Mesendoderm (in vitro differentiated cells): ENCODE measurements around the gene C9orf78.

Experiments used
- DNase-seq: peaks from one replicate; pipeline ENCODE4 v3.0.0; 2013
- H2AK5ac ChIP-seq: 2 replicates; pipeline ENCODE4 v1.6.1; 2013; ENCODE audit warnings: low read length, inconsistent platforms
- H2BK120ac ChIP-seq: 2 replicates; pipeline ENCODE4 v1.6.1; 2013; ENCODE audit warnings: low read depth, mild to moderate bottlenecking, low read length, moderate library complexity, mixed read lengths
- H2BK15ac ChIP-seq: replicated peaks from 2 replicates; pipeline ENCODE4 v1.6.1; 2013; ENCODE audit warnings: low read depth, mild to moderate bottlenecking, moderate library complexity
- H2BK5ac ChIP-seq: 2 replicates; pipeline ENCODE4 v1.6.1; 2013; ENCODE audit warnings: low read length, inconsistent platforms
- H3K18ac ChIP-seq: 2 replicates; pipeline ENCODE4 v1.6.1; 2013; ENCODE audit warnings: mild to moderate bottlenecking, low read length, mixed read lengths
- H3K23ac ChIP-seq: one replicate; pipeline ENCODE4 v1.6.1; 2013; ENCODE audit warnings: low read length
- H3K27ac ChIP-seq: 2 replicates; pipeline ENCODE4 v1.5.1; 2013; ENCODE audit warnings: low read depth, mild to moderate bottlenecking, inconsistent platforms, low read length, moderate library complexity
- H3K27me3 ChIP-seq: 2 replicates; pipeline ENCODE4 v1.6.1; 2013; ENCODE audit warnings: low read length, control low read depth, mild to moderate bottlenecking, inconsistent platforms; ENCODE audit not compliant: insufficient read depth, poor library complexity
- H3K36me3 ChIP-seq: 2 replicates; pipeline ENCODE4 v1.6.1; 2013; ENCODE audit warnings: low read length, inconsistent platforms; ENCODE audit not compliant: control insufficient read depth, insufficient read depth
- H3K4ac ChIP-seq: one replicate; pipeline ENCODE4 v1.6.1; 2013; ENCODE audit warnings: low read depth, mild to moderate bottlenecking, low read length, moderate library complexity
- H3K4me1 ChIP-seq: 2 replicates; pipeline ENCODE4 v1.6.1; 2013; ENCODE audit warnings: low read depth, low read length, inconsistent platforms; ENCODE audit not compliant: control insufficient read depth
- H3K4me2 ChIP-seq: 2 replicates; pipeline ENCODE4 v1.6.1; 2013; ENCODE audit warnings: low read length
- H3K4me3 ChIP-seq: 2 replicates; pipeline ENCODE4 v1.5.1; 2013; ENCODE audit warnings: mild to moderate bottlenecking, low read length
- H3K56ac ChIP-seq: one replicate; pipeline ENCODE4 v1.6.1; 2013; ENCODE audit warnings: low read length
- H3K79me1 ChIP-seq: 2 replicates; pipeline ENCODE4 v1.6.1; 2013; ENCODE audit warnings: low read length, inconsistent platforms
- H3K79me2 ChIP-seq: 2 replicates; pipeline ENCODE4 v1.6.1; 2013; ENCODE audit warnings: mild to moderate bottlenecking, low read length; ENCODE audit not compliant: control insufficient read depth, insufficient read depth
- H3K9ac ChIP-seq: 2 replicates; pipeline ENCODE4 v1.6.1; 2013; ENCODE audit warnings: low read length, inconsistent platforms
- H4K5ac ChIP-seq: one replicate; pipeline ENCODE4 v1.6.1; 2013; ENCODE audit warnings: low read length
- H4K8ac ChIP-seq: one replicate; pipeline ENCODE4 v1.6.1; 2013; ENCODE audit warnings: low read depth, mild to moderate bottlenecking, control low read depth, low read length, moderate library complexity
- WGBS: extraction: QIAGEN DNeasy Blood & Tissue Kit; methylation state at CpG from one replicate; pipeline ENCODE4 v1.1.7; 2013; ENCODE audit warnings: low lambda C conversion rate, missing lambda C conversion rate; ENCODE audit not compliant: insufficient coverage; ENCODE audit errors: extremely low coverage; 5-methylcytosine and 5-hydroxymethylcytosine counted together

The C9orf78 gene

DNA sequence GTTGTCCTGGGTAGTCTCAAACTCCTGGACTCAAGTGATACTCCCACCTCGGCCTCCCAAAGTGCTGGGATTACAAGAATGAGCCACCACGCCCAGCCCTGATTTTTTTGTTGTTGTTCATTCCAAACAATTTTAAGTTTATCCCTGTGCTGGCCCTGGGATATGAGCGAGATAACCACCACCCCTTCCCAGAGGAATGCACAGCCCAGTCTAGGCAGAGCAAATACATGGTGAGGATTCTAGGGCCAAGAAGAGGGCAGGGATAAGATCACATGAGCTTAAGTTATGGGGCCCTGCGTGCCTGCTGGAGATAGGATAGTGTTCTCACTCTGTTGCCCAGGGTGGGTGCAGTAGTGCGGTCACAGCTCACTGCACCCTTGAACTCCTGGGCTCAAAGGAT is 53.1 kb downstream of the C9orf78 start:
- Histone ChIP-seq H4K5ac (no peak overlapping the region), H2BK15ac (no peak overlapping the region), H3K56ac (no peak overlapping the region), H3K9ac (no peak overlapping the region), H2BK120ac (no peak overlapping the region), H3K4ac (no peak overlapping the region), H3K79me1 (no peaks in the 10 kb centered on the region), H3K4me3 (no peak overlapping the region), H4K8ac (no peak overlapping the region), H3K4me2 (no peak overlapping the region), H3K4me1 (no peaks in the 10 kb centered on the region), H3K79me2 (no peaks in the 10 kb centered on the region), H3K27me3 (no peaks in the 10 kb centered on the region), H3K23ac (no peak overlapping the region), H3K36me3 (no peaks in the 10 kb centered on the region), H2AK5ac (no peak overlapping the region), H3K18ac (no peak overlapping the region), H2BK5ac (no peak overlapping the region), H3K27ac (no peak overlapping the region)
- DNase-seq, result no peak
- WGBS, result no CpG with 5 or more reads among the region's 5 CpGs

GRCh38 chr9:129781131-129781530 is 53.9 kb downstream of the C9orf78 start:
- Histone ChIP-seq H2AK5ac (no peak overlapping the region), H3K79me2 (no peaks in the 10 kb centered on the region), H2BK15ac (no peak overlapping the region)

DNA sequence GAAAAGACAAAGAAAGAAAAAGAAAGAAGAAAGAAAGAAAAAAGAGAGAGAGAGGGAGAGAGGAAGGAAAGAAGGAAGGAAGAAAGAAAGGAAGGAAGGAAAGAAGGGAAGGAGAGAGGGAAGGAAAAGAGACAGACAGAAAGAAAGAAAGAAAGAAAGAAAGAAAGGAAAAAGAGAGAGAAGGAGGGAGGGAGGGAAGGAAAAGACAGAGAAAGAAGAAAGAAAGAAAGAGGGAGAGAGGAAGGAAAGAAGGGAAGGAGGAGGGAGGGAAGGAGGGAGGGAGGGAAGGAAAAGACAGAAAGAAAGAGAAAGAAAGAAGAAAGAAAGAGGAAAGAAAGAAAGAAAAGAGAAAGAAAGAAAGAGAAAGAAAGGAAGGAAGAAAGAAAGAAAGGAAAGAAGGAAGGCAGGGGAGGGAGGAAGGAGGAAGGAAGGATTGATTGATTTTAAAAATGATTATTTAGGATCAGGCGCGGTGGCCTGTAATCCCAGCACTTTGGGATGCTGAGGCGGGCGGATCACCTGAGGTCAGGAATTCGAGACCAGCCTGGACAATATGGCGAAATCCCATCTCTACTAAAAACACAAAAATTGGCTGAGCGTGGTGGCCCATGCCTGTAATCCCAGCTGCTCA is 55.4 kb downstream of the C9orf78 start:
- Histone ChIP-seq H4K5ac (no peak overlapping the region), H3K79me2 (no peaks in the 10 kb centered on the region), H3K4ac (no peak overlapping the region), H3K79me1 (no peaks in the 10 kb centered on the region), H3K4me3 (no peak overlapping the region), H2BK5ac (no peak overlapping the region), H3K9ac (no peak overlapping the region), H3K27me3 (no peaks in the 10 kb centered on the region), H3K27ac (no peak overlapping the region), H3K56ac (no peak overlapping the region), H2BK120ac (no peak overlapping the region), H3K18ac (no peak overlapping the region), H3K23ac (no peak overlapping the region), H4K8ac (no peak overlapping the region), H3K4me1 (no peaks in the 10 kb centered on the region), H3K4me2 (no peak overlapping the region), H3K36me3 (no peaks in the 10 kb centered on the region), H2BK15ac (no peak overlapping the region), H2AK5ac (no peak overlapping the region)
- WGBS, result no CpG with 5 or more reads among the region's 7 CpGs
- DNase-seq, result no peak

More at GRCh38 chr9:129781131-129781530, 53.9 kb downstream of the C9orf78 start:
- no peak overlapping the region for H3K18ac ChIP-seq
- WGBS, result no CpG with 5 or more reads among the region's 8 CpGs
- no peak overlapping the region for H3K4ac ChIP-seq
- no peak overlapping the region for H4K5ac ChIP-seq
- no peaks in the 10 kb centered on the region for H3K4me1 ChIP-seq
- H3K4me3 ChIP-seq, result no peak overlapping the region
- no peaks in the 10 kb centered on the region for H3K79me1 ChIP-seq
- H2BK5ac ChIP-seq, result no peak overlapping the region
- no peak overlapping the region for H3K27ac ChIP-seq
- no peak overlapping the region for H3K56ac ChIP-seq
- no peak for DNase-seq
- no peak overlapping the region for H2BK120ac ChIP-seq
- no peak overlapping the region for H3K9ac ChIP-seq
- H4K8ac ChIP-seq, result no peak overlapping the region
- no peaks in the 10 kb centered on the region for H3K27me3 ChIP-seq
- no peak overlapping the region for H3K4me2 ChIP-seq
- no peak overlapping the region for H3K23ac ChIP-seq
- no peaks in the 10 kb centered on the region for H3K36me3 ChIP-seq

GRCh38 chr9:129778469-129778868 is 56.6 kb downstream of the C9orf78 start:
- no peak overlapping the region for H4K5ac ChIP-seq
- no peaks in the 10 kb centered on the region for H3K4me1 ChIP-seq
- DNase-seq, result no peak
- no peaks in the 10 kb centered on the region for H3K27me3 ChIP-seq
- H3K79me1 ChIP-seq, result no peaks in the 10 kb centered on the region
- H3K4ac ChIP-seq, result no peak overlapping the region
- WGBS, result no CpG with 5 or more reads among the region's 3 CpGs
- no peak overlapping the region for H3K4me3 ChIP-seq
- H2AK5ac ChIP-seq, result no peak overlapping the region
- no peak overlapping the region for H2BK5ac ChIP-seq
- H3K36me3 ChIP-seq, result no peaks in the 10 kb centered on the region
- no peak overlapping the region for H3K27ac ChIP-seq
- no peak overlapping the region for H2BK120ac ChIP-seq
- H3K56ac ChIP-seq, result no peak overlapping the region
- H3K79me2 ChIP-seq, result no peaks in the 10 kb centered on the region
- no peak overlapping the region for H3K18ac ChIP-seq
- no peak overlapping the region for H3K4me2 ChIP-seq
- H3K9ac ChIP-seq, result no peak overlapping the region
- no peak overlapping the region for H4K8ac ChIP-seq
- H2BK15ac ChIP-seq, result no peak overlapping the region
- H3K23ac ChIP-seq, result no peak overlapping the region

DNA sequence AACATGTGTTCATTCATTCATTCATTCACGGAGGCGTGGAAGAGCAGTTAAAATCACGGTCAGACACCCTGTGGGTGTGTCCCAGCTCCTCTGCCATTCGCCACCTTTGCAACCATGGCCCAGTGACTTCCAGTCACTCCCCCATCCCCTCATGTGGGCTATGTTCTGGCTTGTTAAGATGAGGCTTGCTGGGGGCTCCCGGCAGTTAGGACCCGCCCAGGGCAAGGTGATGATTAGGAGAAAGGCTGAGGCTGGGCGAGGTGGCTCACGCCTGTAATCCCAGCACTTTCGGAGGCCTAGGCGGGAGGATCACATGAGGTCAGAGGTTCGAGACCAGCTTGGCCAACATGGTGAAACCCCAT is 57.3 kb downstream of the C9orf78 start:
- Histone ChIP-seq H3K79me1 (no peaks in the 10 kb centered on the region), H3K4ac (no peak overlapping the region), H2BK5ac (no peak overlapping the region), H3K56ac (no peak overlapping the region), H3K36me3 (no peaks in the 10 kb centered on the region), H3K27me3 (no peaks in the 10 kb centered on the region), H2AK5ac (no peak overlapping the region), H3K9ac (no peak overlapping the region), H3K18ac (no peak overlapping the region), H4K5ac (no peak overlapping the region), H3K4me1 (no peaks in the 10 kb centered on the region), H2BK120ac (no peak overlapping the region), H3K23ac (no peak overlapping the region), H3K4me3 (no peak overlapping the region), H3K27ac (no peak overlapping the region), H3K4me2 (no peak overlapping the region), H2BK15ac (no peak overlapping the region), H4K8ac (no peak overlapping the region), H3K79me2 (no peaks in the 10 kb centered on the region)
- DNase-seq, result no peak
- WGBS, result no CpG with 5 or more reads among the region's 11 CpGs
